Choroid plexus epithelial cell (primary cell): ENCODE measurements around the gene TOP3B.

Source experiments
- DNase-seq: peaks from one replicate; pipeline ENCODE4 v3.0.0-alpha.2; 2010; ENCODE audit warnings: low read depth
- H3K4me3 ChIP-seq: 2 replicates; pipeline ENCODE4 v1.5.1; 2011; ENCODE audit warnings: low read depth, mild to moderate bottlenecking, control low read depth, low read length, moderate library complexity
- TF ChIP-seq, protein P1 (sequence below): conservative IDR thresholded peaks from 2 replicates; pipeline ENCODE4 v1.5.1; 2011; ENCODE audit warnings: low read depth, mild to moderate bottlenecking, control low read depth, inconsistent platforms, low read length, moderate library complexity

Gene TOP3B

DNA sequence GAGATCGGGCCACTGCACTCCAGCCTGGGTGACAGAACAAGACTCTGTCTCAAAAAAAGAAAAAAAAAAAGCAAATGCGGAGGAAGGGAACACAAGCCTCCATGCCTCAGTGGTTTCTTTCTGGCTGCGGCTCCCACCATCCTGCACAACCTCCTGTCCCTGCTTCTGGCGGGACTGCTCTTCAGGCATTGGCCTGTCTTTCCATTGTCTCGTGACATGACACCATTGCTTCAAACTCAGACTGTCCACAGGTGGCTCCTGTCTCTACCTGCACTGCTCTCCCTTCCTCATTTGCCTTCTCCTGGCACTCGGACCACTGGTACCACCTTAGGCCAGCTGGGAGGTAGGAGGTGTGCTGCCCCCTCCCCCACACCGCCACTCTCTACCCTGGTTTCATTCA, 19.3 kb downstream of the TOP3B start:
- H3K4me3 ChIP-seq: no peak overlapping the region
- TF ChIP-seq, protein P1, sequence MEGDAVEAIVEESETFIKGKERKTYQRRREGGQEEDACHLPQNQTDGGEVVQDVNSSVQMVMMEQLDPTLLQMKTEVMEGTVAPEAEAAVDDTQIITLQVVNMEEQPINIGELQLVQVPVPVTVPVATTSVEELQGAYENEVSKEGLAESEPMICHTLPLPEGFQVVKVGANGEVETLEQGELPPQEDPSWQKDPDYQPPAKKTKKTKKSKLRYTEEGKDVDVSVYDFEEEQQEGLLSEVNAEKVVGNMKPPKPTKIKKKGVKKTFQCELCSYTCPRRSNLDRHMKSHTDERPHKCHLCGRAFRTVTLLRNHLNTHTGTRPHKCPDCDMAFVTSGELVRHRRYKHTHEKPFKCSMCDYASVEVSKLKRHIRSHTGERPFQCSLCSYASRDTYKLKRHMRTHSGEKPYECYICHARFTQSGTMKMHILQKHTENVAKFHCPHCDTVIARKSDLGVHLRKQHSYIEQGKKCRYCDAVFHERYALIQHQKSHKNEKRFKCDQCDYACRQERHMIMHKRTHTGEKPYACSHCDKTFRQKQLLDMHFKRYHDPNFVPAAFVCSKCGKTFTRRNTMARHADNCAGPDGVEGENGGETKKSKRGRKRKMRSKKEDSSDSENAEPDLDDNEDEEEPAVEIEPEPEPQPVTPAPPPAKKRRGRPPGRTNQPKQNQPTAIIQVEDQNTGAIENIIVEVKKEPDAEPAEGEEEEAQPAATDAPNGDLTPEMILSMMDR: no peak
- DNase-seq: no peak

DNA sequence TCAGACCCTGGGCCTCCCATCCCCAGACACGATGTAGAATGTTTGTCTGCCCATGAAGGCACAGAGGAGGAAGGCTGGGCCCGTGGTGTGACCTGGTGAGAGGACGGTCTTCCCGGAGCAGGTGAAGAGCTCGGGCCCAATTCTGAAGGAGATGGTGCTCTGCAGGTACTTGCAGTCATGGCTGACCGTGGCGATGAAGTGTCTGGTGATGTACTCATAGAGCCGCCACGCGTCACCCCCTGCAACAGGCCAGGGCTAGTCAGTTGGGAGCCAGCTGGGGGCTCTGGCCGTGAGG, 20.0 kb downstream of the TOP3B start:
- TF ChIP-seq, protein P1: no peak
- DNase-seq: no peak
- H3K4me3 ChIP-seq: no peak overlapping the region

DNA sequence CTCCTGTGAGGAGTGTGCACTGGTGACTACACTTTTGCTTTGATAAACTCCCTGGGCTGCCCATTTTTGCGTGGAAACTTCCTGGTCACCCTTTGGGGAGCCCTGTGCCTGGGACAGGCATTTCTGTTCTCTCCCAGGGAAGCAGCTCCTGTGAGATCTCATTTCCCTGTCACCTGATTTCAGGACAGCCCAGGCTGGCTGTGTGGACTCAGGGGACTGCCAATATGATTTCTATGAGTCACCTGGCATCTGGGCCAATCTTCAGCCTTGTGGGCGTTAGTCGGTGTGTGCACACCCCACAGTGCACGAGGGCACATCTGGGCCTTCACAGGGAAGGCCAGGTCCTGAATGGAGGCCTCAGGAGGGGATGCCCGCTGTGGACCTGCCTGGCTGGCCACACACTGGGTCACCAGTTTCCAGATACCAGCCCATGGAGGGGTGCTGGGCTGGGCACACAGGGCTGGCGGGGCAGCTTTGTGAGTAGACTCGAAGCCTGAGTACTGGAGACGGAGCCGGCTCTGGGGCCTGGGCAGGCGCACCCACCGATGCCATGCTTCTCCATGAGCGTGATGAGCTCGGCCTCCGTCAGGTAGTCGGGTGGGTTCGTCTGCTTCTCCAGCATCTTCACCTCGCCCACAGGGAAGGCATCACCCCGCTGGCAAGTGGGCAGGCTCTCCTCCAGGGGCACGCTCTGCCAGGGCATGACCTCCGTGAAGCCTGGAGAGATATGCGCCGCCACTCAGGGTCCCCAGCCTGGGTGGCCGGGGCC, 20.5 kb downstream of the TOP3B start:
- TF ChIP-seq, protein P1: no peak
- H3K4me3 ChIP-seq: no peak overlapping the region
- DNase-seq: peak; percentile 56

DNA sequence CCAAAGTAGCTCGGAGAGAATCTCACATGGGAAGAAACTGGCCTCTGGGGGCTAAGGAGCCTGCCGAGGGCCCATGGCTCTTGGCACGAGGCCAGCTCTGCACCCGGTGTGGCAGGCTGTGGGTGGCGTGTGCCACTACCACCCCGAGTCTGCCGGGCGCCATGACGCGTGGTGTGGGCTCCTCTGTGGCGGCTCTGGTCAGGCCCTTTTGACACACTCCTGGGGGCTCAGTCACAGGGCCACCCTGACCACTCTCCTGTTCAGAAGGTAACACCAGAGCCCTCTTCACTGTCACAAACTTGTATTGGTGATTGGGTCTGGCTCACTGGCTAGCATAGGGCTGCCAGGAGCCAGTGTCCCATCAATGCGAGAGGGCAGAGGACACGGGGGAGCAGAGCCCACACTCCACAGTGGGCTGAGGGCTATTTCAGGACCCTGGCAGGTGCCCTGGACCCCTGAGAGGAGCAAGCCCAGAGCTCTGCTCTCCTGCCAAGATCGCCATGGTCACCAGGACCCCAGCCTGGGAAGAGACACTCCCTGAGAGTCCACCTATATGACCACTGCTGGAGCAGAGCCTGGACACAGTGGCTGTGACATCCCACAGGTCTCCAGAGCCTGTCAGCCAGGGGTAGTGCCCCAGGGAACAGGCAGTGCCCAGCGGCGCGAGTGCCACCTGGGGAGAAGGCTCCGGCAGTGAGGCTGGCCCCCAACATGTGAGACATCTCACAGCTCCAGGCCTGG, 21.3 kb downstream of the TOP3B start:
- no peak overlapping the region for H3K4me3 ChIP-seq
- TF ChIP-seq, protein P1: no peak
- no peak for DNase-seq

DNA sequence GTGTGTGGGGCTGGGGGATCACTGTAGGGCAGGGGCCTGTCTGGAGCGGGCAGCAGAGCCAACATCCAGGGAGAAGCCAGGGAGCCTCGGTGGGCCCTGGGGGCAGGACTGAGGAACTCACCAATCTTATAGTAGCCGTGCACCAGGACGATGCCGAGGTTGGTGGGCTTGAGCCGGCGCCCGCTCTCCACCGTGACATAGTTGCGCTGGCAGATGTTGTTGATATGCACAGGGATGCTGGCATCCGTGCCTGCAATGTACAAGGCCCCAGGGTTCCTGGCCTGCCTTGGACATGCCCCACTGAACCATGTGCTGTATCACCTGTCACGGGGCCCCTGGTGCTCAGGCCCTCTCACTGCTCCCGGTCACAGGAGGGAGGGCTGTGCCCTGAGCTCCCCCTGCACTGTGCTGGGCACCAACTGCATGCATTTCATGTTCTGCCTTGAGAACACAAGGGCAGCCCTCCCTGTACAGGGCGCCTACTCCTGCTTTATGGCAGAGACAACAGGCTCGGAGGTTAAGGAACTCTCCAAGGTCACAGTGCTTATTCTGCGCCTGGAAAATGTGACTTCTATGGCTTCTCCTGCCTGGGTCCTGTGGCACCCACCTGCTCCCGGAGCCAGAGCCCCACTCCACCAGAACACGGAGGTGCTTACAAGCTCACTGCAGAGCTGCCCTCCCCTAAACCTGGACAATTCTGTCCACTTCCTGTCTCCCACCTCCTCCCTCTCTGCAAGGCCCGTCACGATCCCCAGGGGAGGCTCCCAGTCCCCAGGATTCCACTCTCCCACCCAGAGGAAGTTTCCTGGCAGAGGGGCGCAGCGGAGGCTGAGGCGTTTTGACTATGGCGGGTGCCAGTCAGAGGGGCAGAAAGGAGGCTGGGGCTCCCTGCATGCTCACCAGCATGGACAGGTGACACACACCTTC, 22.1 kb downstream of the TOP3B start:
- TF ChIP-seq, protein P1: no peak
- no peak for DNase-seq

DNA sequence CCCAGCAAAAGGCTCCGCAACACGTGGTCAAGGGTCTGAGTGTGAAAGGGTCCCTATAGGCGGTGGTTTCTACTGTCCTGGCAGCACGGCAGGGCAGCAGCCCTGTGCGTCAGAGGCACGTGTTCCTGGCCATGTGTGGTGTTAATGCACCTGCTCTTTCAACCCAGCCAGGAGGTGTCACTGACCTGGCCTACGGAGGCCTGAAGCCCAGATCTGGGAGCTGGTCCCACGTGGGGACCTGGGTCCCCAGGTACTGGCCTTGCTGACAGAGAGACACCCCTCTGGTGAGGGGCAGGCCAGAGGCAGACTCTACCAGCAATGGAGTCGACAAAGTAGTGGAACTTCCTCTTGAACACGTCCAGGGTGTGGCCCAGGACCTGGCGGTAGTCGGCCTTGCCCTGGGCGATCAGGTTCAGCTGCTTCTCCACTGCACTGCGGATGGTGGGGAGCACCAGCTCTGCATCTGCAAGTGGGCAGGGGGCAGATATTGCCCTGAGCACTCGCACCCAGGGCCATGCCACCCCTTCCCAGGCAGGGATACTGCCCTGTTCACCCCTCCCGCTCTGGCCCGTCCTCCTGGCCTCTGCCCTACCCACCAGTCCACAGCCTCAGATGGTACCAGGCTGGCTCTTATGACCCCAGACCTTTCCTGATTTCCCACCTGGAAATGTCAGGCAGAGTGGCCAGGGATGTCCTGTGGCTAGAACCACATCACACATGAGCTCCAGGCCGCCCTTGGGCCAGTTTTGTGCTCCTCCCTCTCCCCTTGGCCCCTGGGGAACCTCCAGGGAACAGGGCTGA, 23.1 kb downstream of the TOP3B start:
- H3K4me3 ChIP-seq: no peak overlapping the region
- DNase-seq: no peak
- TF ChIP-seq, protein P1: no peak

More for the DNA sequence above, 22.1 kb downstream of the TOP3B start:
- no peak overlapping the region for H3K4me3 ChIP-seq
